Stimulated activated memory B cell treated with anti-CD40 and anti-IgM and Interleukin-4, amounts not matched to agents 10 μg/mL and 1 μg/mL and 100 μg/mL, for 72 hours (primary cell): ENCODE measurements around the gene MBNL3.
A peak's percentile ranks its signal among the peaks of the same experiment; 100 is the strongest.

ENCODE experiments used
- ATAC-seq: fragments of 150-1000 bp; cut with Tn5 transposase; 2 replicates; pipeline ENCODE4 v1.10.0; 2021
- H3K27ac Mint-ChIP-seq: one replicate; pipeline ENCODE4 v1.8.0; 2022; ENCODE audit warnings: mild to moderate bottlenecking, mixed read lengths
- H3K27me3 Mint-ChIP-seq: one replicate; pipeline ENCODE4 v1.8.0; 2022; ENCODE audit warnings: mixed read lengths
- H3K36me3 Mint-ChIP-seq: one replicate; pipeline ENCODE4 v1.8.0; 2022; ENCODE audit warnings: mixed read lengths
- H3K4me1 Mint-ChIP-seq: one replicate; pipeline ENCODE4 v1.8.0; 2022; ENCODE audit warnings: mixed read lengths
- H3K4me3 Mint-ChIP-seq: one replicate; pipeline ENCODE4 v1.8.0; 2022; ENCODE audit warnings: mild to moderate bottlenecking, moderate library complexity, mixed read lengths
- H3K9me3 Mint-ChIP-seq: one replicate; pipeline ENCODE4 v1.8.0; 2022; ENCODE audit warnings: mixed read lengths

The MBNL3 gene

GRCh38 chrX:132412208-132412607 lies 76.6 kb downstream of the MBNL3 start:
- Mint-ChIP-seq H3K27me3 (no peaks in the 10 kb centered on the region), H3K27ac (no peak overlapping the region), H3K4me1 (peaks cover 27% of the 10 kb centered on the region), H3K36me3 (no peaks in the 10 kb centered on the region), H3K9me3 (no peaks in the 10 kb centered on the region), H3K4me3 (no peak overlapping the region)
- no peak for ATAC-seq

GRCh38 chrX:132411310-132411977 lies 77.4 kb downstream of the MBNL3 start:
- H3K4me3 Mint-ChIP-seq, result no peak overlapping the region
- no peak overlapping the region for H3K27ac Mint-ChIP-seq
- no peaks in the 10 kb centered on the region for H3K27me3 Mint-ChIP-seq
- H3K9me3 Mint-ChIP-seq, result no peaks in the 10 kb centered on the region
- ATAC-seq, result no peak
- H3K36me3 Mint-ChIP-seq, result no peaks in the 10 kb centered on the region
- peaks cover 23% of the 10 kb centered on the region for H3K4me1 Mint-ChIP-seq

DNA sequence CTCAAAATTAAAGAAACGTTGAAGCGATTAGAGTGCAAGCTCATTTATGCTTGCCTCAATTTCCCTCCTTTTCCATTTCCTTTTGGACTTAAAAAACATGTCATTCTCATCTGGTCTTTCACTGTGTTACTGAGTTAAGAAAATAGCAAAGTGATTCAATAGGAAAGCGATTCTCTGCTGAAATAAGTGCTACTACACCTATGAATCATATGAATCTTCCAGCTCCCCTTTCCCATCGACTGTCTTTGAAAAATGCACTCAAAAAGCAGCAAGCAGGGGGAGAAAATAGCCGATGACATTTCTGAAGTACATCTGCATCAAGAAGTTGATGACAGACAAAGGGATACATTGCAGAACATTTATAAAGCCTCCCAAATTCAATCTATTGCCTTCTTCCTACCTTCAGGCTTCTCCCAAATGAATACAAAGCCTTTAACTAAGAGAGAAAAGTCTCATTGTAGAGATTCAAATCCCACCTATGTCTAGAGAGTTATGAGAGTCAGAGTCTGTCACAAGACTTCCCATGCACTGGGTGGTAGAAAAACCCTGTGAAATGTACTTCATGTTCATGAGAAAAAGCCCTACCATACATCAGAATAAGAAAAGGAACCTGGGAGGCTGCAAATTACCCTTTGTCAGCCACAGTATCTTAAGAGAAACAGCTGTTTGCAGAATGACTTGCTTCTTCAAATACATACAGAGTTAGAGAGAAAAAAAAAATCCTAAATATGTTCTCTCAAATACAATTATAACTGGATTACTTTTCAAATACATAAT lies 78.9 kb downstream of the MBNL3 start:
- no peaks in the 10 kb centered on the region for H3K27me3 Mint-ChIP-seq

GRCh38 chrX:132407691-132408090 lies 81.1 kb downstream of the MBNL3 start:
- ATAC-seq, result no peak
- H3K4me3 Mint-ChIP-seq, result no peak overlapping the region
- no peaks in the 10 kb centered on the region for H3K9me3 Mint-ChIP-seq
- H3K36me3 Mint-ChIP-seq, result peaks cover 6% of the 10 kb centered on the region
- no peaks in the 10 kb centered on the region for H3K27me3 Mint-ChIP-seq
- H3K27ac Mint-ChIP-seq, result no peak overlapping the region
- H3K4me1 Mint-ChIP-seq, result peaks cover 18% of the 10 kb centered on the region

More for the DNA sequence above, 78.9 kb downstream of the MBNL3 start:
- no peak for ATAC-seq
- H3K27ac Mint-ChIP-seq, result peak overlapping the region; percentile 57
- no peaks in the 10 kb centered on the region for H3K9me3 Mint-ChIP-seq
- no peak overlapping the region for H3K4me3 Mint-ChIP-seq
- peaks cover 23% of the 10 kb centered on the region for H3K4me1 Mint-ChIP-seq
- H3K36me3 Mint-ChIP-seq, result peaks cover 3% of the 10 kb centered on the region

- H3K9me3 Mint-ChIP-seq, result no peaks in the 10 kb centered on the region
- H3K27me3 Mint-ChIP-seq, result no peaks in the 10 kb centered on the region
- H3K4me3 Mint-ChIP-seq, result no peak overlapping the region
- peaks cover 18% of the 10 kb centered on the region for H3K4me1 Mint-ChIP-seq
- ATAC-seq, result no peak
- peaks cover 6% of the 10 kb centered on the region for H3K36me3 Mint-ChIP-seq
- H3K27ac Mint-ChIP-seq, result no peak overlapping the region
Observed at GRCh38 chrX:132406106-132406505, 82.7 kb downstream of the MBNL3 start.

GRCh38 chrX:132404266-132404665 lies 84.6 kb downstream of the MBNL3 start:
- H3K36me3 Mint-ChIP-seq, result peaks cover 6% of the 10 kb centered on the region
- H3K9me3 Mint-ChIP-seq, result no peaks in the 10 kb centered on the region
- no peaks in the 10 kb centered on the region for H3K27me3 Mint-ChIP-seq
- H3K27ac Mint-ChIP-seq, result no peak overlapping the region
- H3K4me1 Mint-ChIP-seq, result peaks cover 9% of the 10 kb centered on the region
- no peak for ATAC-seq
- H3K4me3 Mint-ChIP-seq, result no peak overlapping the region

- Mint-ChIP-seq H3K27me3 (no peaks in the 10 kb centered on the region), H3K9me3 (no peaks in the 10 kb centered on the region), H3K4me3 (no peak overlapping the region), H3K4me1 (no peaks in the 10 kb centered on the region), H3K36me3 (peaks cover 6% of the 10 kb centered on the region), H3K27ac (no peak overlapping the region)
- ATAC-seq, result no peak
Observed at GRCh38 chrX:132401935-132402334, 86.9 kb downstream of the MBNL3 start.

GRCh38 chrX:132400706-132401105 lies 88.1 kb downstream of the MBNL3 start:
- H3K27ac Mint-ChIP-seq, result no peak overlapping the region
- peaks cover 6% of the 10 kb centered on the region for H3K36me3 Mint-ChIP-seq
- no peaks in the 10 kb centered on the region for H3K9me3 Mint-ChIP-seq
- no peak for ATAC-seq
- no peak overlapping the region for H3K4me3 Mint-ChIP-seq
- H3K27me3 Mint-ChIP-seq, result no peaks in the 10 kb centered on the region
- no peaks in the 10 kb centered on the region for H3K4me1 Mint-ChIP-seq

- Mint-ChIP-seq H3K27me3 (no peaks in the 10 kb centered on the region), H3K4me3 (no peak overlapping the region), H3K36me3 (peaks cover 6% of the 10 kb centered on the region), H3K9me3 (no peaks in the 10 kb centered on the region), H3K27ac (no peak overlapping the region), H3K4me1 (peaks cover 6% of the 10 kb centered on the region)
- no peak for ATAC-seq
Observed at GRCh38 chrX:132395645-132396044, 93.2 kb downstream of the MBNL3 start.

DNA sequence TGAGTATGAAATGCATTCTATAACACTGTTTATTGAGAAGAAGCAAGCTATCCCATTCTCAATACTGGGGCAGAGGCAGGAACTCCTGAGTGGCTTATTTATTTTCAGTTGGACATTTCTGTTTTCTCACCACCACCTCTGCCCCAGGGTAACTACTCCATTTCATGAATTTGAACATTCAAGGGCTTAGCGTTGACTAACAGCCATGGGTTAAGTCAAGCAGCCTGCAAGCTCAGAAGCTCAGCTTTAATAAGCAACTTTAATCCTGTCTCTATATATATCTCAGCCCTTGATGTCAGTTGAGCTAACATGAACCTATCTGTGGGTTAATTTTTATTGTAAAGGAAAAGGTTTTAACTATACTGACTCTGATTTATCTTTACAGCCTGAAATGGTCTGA lies 93.8 kb downstream of the MBNL3 start:
- no peaks in the 10 kb centered on the region for H3K9me3 Mint-ChIP-seq
- H3K4me1 Mint-ChIP-seq, result peaks cover 6% of the 10 kb centered on the region
- H3K4me3 Mint-ChIP-seq, result no peak overlapping the region
- H3K27me3 Mint-ChIP-seq, result no peaks in the 10 kb centered on the region
- no peak overlapping the region for H3K27ac Mint-ChIP-seq
- no peak for ATAC-seq
- H3K36me3 Mint-ChIP-seq, result peaks cover 6% of the 10 kb centered on the region

DNA sequence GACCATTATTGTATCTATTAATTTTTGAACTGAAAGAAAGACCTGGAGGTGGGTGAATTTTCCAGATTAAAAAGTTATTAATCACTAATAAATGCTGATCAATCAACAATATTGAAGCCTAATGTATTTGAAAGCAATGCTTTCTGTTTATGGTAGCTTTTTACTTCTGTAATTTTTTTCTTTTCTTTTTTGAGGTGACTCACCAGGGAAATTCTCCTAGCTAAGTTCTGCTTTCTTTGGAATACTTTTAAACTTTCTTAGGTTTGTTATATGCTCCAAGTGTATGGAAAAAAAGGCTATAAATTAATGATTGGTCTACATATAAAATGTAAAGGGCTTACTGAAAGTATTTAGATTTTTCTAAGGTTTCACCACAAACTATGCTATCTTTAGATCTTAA lies 94.2 kb downstream of the MBNL3 start:
- Mint-ChIP-seq H3K4me1 (peaks cover 6% of the 10 kb centered on the region), H3K27ac (no peak overlapping the region), H3K27me3 (no peaks in the 10 kb centered on the region), H3K36me3 (peaks cover 6% of the 10 kb centered on the region), H3K4me3 (no peak overlapping the region), H3K9me3 (no peaks in the 10 kb centered on the region)
- ATAC-seq, result no peak

GRCh38 chrX:132393992-132394391 lies 94.8 kb downstream of the MBNL3 start:
- H3K27ac Mint-ChIP-seq, result no peak overlapping the region
- H3K9me3 Mint-ChIP-seq, result no peaks in the 10 kb centered on the region
- peaks cover 6% of the 10 kb centered on the region for H3K4me1 Mint-ChIP-seq
- peaks cover 6% of the 10 kb centered on the region for H3K36me3 Mint-ChIP-seq
- no peak for ATAC-seq
- H3K27me3 Mint-ChIP-seq, result no peaks in the 10 kb centered on the region
- H3K4me3 Mint-ChIP-seq, result no peak overlapping the region

GRCh38 chrX:132393485-132393884 lies 95.4 kb downstream of the MBNL3 start:
- H3K27ac Mint-ChIP-seq, result no peak overlapping the region
- peaks cover 6% of the 10 kb centered on the region for H3K36me3 Mint-ChIP-seq
- no peaks in the 10 kb centered on the region for H3K9me3 Mint-ChIP-seq
- H3K4me3 Mint-ChIP-seq, result no peak overlapping the region
- H3K4me1 Mint-ChIP-seq, result peaks cover 6% of the 10 kb centered on the region
- no peaks in the 10 kb centered on the region for H3K27me3 Mint-ChIP-seq
- ATAC-seq, result no peak

GRCh38 chrX:132393085-132393484 lies 95.8 kb downstream of the MBNL3 start:
- Mint-ChIP-seq H3K4me3 (no peak overlapping the region), H3K27ac (no peak overlapping the region)
- no peak for ATAC-seq

GRCh38 chrX:132390792-132391191 lies 98.0 kb downstream of the MBNL3 start:
- ATAC-seq, result no peak
- Mint-ChIP-seq H3K9me3 (no peaks in the 10 kb centered on the region), H3K27me3 (no peaks in the 10 kb centered on the region), H3K27ac (no peak overlapping the region), H3K36me3 (peaks cover 6% of the 10 kb centered on the region), H3K4me1 (peaks cover 6% of the 10 kb centered on the region), H3K4me3 (no peak overlapping the region)

More at GRCh38 chrX:132393085-132393484, 95.8 kb downstream of the MBNL3 start:
- no peaks in the 10 kb centered on the region for H3K9me3 Mint-ChIP-seq
- peaks cover 6% of the 10 kb centered on the region for H3K36me3 Mint-ChIP-seq
- H3K27me3 Mint-ChIP-seq, result no peaks in the 10 kb centered on the region
- H3K4me1 Mint-ChIP-seq, result peaks cover 6% of the 10 kb centered on the region

DNA sequence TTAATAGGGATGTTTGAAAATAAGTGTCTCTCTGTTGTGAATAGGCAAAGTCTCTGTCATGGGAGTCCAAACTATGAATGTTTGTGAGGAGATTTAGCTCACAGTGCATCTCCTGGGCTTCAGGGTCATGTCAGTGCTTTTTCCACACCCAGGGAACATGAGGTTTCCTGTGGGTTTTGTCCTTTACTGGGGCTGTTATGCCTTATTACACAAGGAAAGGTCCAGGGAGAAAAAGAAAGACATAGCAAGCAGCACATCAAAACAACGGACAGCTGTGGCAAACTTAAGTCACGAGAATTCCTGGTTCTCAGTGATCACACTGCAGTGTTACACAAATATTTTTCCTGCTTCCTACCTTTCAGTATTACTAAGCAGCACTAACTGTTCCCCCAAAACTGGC lies 99.4 kb downstream of the MBNL3 start:
- H3K36me3 Mint-ChIP-seq, result peaks cover 6% of the 10 kb centered on the region

More for the DNA sequence above, 99.4 kb downstream of the MBNL3 start:
- ATAC-seq, result no peak
- no peak overlapping the region for H3K4me3 Mint-ChIP-seq
- H3K4me1 Mint-ChIP-seq, result peaks cover 6% of the 10 kb centered on the region
- no peak overlapping the region for H3K27ac Mint-ChIP-seq
- no peaks in the 10 kb centered on the region for H3K27me3 Mint-ChIP-seq
- no peaks in the 10 kb centered on the region for H3K9me3 Mint-ChIP-seq
